Esophagus muscularis mucosa (tissue), 3 donors: ENCODE data around the gene NFASC.

Source experiments
- POLR2A ChIP-seq: fragments of 450-650 bp; IDR thresholded peaks from one replicate; pipeline ENCODE4 v1.6.1; 2017; ENCODE audit warnings: antibody characterized with exemption, moderate library complexity, mild to moderate bottlenecking, low read depth
- POLR2AphosphoS5 ChIP-seq, 2 donors: sonication (generic); formaldehyde crosslinking; IDR thresholded peaks; one replicate each; pipeline ENCODE4 v1.6.1; 2017; ENCODE audit warnings: antibody characterized with exemption in 2 of 2
- TF ChIP-seq, protein P1 (sequence below), 3 experiments: fragments of 200-600 bp in 2 of 3; fragments of 450-650 bp in 1 of 3; sonication (generic) in 2 of 3; IDR thresholded peaks; one replicate each; pipeline ENCODE4 v1.5.1; 2017 to 2019; ENCODE audit warnings: antibody characterized with exemption in 3 of 3, mild to moderate bottlenecking in 2 of 3, moderate library complexity in 1 of 3

- TF ChIP-seq POLR2A (no peak), POLR2AphosphoS5 (IDR thresholded peaks at IDR 0.05) (no peak)
- TF ChIP-seq, protein P1, sequence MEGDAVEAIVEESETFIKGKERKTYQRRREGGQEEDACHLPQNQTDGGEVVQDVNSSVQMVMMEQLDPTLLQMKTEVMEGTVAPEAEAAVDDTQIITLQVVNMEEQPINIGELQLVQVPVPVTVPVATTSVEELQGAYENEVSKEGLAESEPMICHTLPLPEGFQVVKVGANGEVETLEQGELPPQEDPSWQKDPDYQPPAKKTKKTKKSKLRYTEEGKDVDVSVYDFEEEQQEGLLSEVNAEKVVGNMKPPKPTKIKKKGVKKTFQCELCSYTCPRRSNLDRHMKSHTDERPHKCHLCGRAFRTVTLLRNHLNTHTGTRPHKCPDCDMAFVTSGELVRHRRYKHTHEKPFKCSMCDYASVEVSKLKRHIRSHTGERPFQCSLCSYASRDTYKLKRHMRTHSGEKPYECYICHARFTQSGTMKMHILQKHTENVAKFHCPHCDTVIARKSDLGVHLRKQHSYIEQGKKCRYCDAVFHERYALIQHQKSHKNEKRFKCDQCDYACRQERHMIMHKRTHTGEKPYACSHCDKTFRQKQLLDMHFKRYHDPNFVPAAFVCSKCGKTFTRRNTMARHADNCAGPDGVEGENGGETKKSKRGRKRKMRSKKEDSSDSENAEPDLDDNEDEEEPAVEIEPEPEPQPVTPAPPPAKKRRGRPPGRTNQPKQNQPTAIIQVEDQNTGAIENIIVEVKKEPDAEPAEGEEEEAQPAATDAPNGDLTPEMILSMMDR (IDR thresholded peaks at IDR 0.05): no peak
Observed at GRCh38 chr1:204961765-204962419, 91.2 kb downstream of the NFASC start.
